Tibial artery (tissue), 4 donors: Measurements from ENCODE around the gene TSPAN9.

ENCODE experiments used
- DNase-seq, 2 donors: peaks; one replicate each; pipeline ENCODE4 v3.0.0-alpha.2; 2019
- H3K27ac ChIP-seq, 2 donors: fragments of 200-600 bp; sonication (generic) in 1 of 2; 1 replicate in 1 of 2; 2 replicates in 1 of 2; pipeline ENCODE4 v1.5.1; 2018 to 2019; ENCODE audit warnings: mild to moderate bottlenecking in 1 of 2
- H3K27me3 ChIP-seq, 2 donors: fragments of 200-600 bp; sonication (generic) in 1 of 2; one replicate each; pipeline versions ENCODE4 v1.5.1 to v1.6.0; 2016 to 2019
- H3K36me3 ChIP-seq, 3 donors: fragments of 200-600 bp; sonication (generic) in 2 of 3; one replicate each; pipeline ENCODE4 v1.5.1; 2016 to 2019; ENCODE audit warnings: mild to moderate bottlenecking in 2 of 3
- H3K4me1 ChIP-seq, 4 donors: fragments of 200-600 bp; sonication (generic) in 2 of 4; 1 replicate in 3 of 4; 2 replicates in 1 of 4; pipeline ENCODE4 v1.5.1; 2016 to 2019
- H3K4me3 ChIP-seq, 2 donors: fragments of 200-600 bp; sonication (generic) in 1 of 2; 1 replicate in 1 of 2; 2 replicates in 1 of 2; pipeline ENCODE4 v1.5.1; 2018 to 2019; ENCODE audit warnings: mild to moderate bottlenecking in 2 of 2
- H3K9me3 ChIP-seq, 3 donors: fragments of 200-600 bp; sonication (generic) in 1 of 3; one replicate each; pipeline ENCODE4 v1.5.1; 2016 to 2019
- CTCF ChIP-seq, 2 experiments: fragments of 200-600 bp in 1 of 2; fragments of 450-650 bp in 1 of 2; IDR thresholded peaks; one replicate each; pipeline ENCODE4 v1.5.1; 2017 to 2019; ENCODE audit warnings: antibody characterized with exemption in 2 of 2, mild to moderate bottlenecking in 1 of 2, moderate library complexity in 1 of 2
- intact Hi-C: fragments of 100-400 bp; cut with DNase I; formaldehyde crosslinking; loops from one replicate; pipeline ENCODE4 v1.15.0; 2023; ENCODE audit warnings: low total_unique reads

TSPAN9 gene

GRCh38 chr12:3122841-3123678, 45.9 kb downstream of the TSPAN9 start:
- H3K27me3 ChIP-seq: peaks cover 0 to 3% of the 10 kb centered on the region in 2 donors
- H3K9me3 ChIP-seq: peaks cover 0 to 10% (median 0%) of the 10 kb centered on the region in 3 donors
- H3K4me1 ChIP-seq: peaks cover 0 to 50% (median 40%) of the 10 kb centered on the region in 4 donors
- peak overlapping the region; percentile 25 to 43 for H3K27ac ChIP-seq
- TF ChIP-seq CTCF (IDR thresholded peaks at IDR 0.05): peak; percentile 5 to 18
- DNase-seq: peak; percentile 57 to 88
- H3K4me3 ChIP-seq: no peak overlapping the region
- intact Hi-C loops: no loop called here
- H3K36me3 ChIP-seq: no peaks in the 10 kb centered on the region

GRCh38 chr12:3123729-3124128, 46.5 kb downstream of the TSPAN9 start:
- TF ChIP-seq CTCF (IDR thresholded peaks at IDR 0.05): no peak

GRCh38 chr12:3124917-3125316, 47.7 kb downstream of the TSPAN9 start:
- intact Hi-C loops: no loop called here
- Histone ChIP-seq H3K27me3 (peaks cover 0 to 3% of the 10 kb centered on the region in 2 donors), H3K4me1 (peaks cover 0 to 36% (median 29%) of the 10 kb centered on the region in 4 donors), H3K4me3 (no peak overlapping the region), H3K36me3 (no peaks in the 10 kb centered on the region), H3K27ac (no peak overlapping the region), H3K9me3 (peaks cover 0 to 10% (median 0%) of the 10 kb centered on the region in 3 donors)
- DNase-seq: no peak
- TF ChIP-seq CTCF (IDR thresholded peaks at IDR 0.05): no peak

More at GRCh38 chr12:3123729-3124128, 46.5 kb downstream of the TSPAN9 start:
- peak overlapping the region in 1 of 2 donors; percentile 43 for H3K27ac ChIP-seq
- H3K27me3 ChIP-seq: peaks cover 0 to 3% of the 10 kb centered on the region in 2 donors
- intact Hi-C loops: no loop called here
- peaks cover 0 to 45% (median 39%) of the 10 kb centered on the region in 4 donors for H3K4me1 ChIP-seq
- H3K36me3 ChIP-seq: no peaks in the 10 kb centered on the region
- H3K9me3 ChIP-seq: peaks cover 0 to 10% (median 0%) of the 10 kb centered on the region in 3 donors
- DNase-seq: no peak
- no peak overlapping the region for H3K4me3 ChIP-seq

GRCh38 chr12:3125674-3126073, 48.5 kb downstream of the TSPAN9 start:
- Histone ChIP-seq H3K9me3 (peaks cover 0 to 10% (median 0%) of the 10 kb centered on the region in 3 donors), H3K4me3 (no peak overlapping the region), H3K36me3 (no peaks in the 10 kb centered on the region), H3K27ac (no peak overlapping the region), H3K27me3 (peaks cover 0 to 3% of the 10 kb centered on the region in 2 donors), H3K4me1 (peaks cover 0 to 36% (median 24%) of the 10 kb centered on the region in 4 donors)
- no peak for DNase-seq
- no peak for TF ChIP-seq CTCF (IDR thresholded peaks at IDR 0.05)
- intact Hi-C loops: no loop called here

- Histone ChIP-seq H3K4me1 (peaks cover 0 to 40% (median 24%) of the 10 kb centered on the region in 4 donors), H3K4me3 (no peak overlapping the region), H3K9me3 (peaks cover 0 to 10% (median 0%) of the 10 kb centered on the region in 3 donors), H3K36me3 (no peaks in the 10 kb centered on the region), H3K27ac (no peak overlapping the region), H3K27me3 (peaks cover 0 to 3% of the 10 kb centered on the region in 2 donors)
- no peak for TF ChIP-seq CTCF (IDR thresholded peaks at IDR 0.05)
- no peak for DNase-seq
- intact Hi-C loops: no loop called here
Observed at GRCh38 chr12:3127832-3128231, 50.7 kb downstream of the TSPAN9 start.
